ENCODE data around the gene TP73. TPM values are rescaled to one million over a fixed set of nuclear protein-coding genes. Genes with fewer than 3 reads are reported as not detected.
A peak's percentile ranks its signal among the peaks of the same experiment; 100 is the strongest.
"Not testable (repeated sequence)": the region's sequence is repeated elsewhere in the genome, so short reads cannot be mapped to it uniquely, and the experiment has no call there.

TP73 gene
- total RNA-seq, 1 donor = not detected

DNA sequence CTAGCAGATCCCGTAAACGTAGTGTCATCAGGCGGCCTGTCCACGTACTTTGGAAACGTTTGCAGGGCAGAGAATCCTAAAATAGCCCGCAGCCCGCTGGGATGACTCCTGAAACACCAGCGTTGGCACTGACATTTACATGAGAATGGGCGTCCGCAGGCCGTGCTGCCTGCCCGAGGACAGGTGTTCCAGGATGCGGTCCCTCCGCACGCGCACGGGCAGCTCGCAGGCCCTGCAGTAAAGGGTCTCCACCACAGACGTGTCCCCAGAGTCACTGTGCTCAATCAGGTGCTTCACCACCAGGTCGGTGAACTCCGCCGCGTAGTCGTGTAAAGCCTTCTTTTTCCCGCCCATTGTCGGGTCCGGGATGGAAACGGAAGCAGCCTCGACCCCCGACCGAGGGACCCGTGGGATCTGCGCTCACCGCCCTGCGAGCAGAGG, 94.1 kb downstream of the TP73 start:
- DNase-seq (ENCODE audit: low read depth) = no peak
- TF ChIP-seq, protein P1, sequence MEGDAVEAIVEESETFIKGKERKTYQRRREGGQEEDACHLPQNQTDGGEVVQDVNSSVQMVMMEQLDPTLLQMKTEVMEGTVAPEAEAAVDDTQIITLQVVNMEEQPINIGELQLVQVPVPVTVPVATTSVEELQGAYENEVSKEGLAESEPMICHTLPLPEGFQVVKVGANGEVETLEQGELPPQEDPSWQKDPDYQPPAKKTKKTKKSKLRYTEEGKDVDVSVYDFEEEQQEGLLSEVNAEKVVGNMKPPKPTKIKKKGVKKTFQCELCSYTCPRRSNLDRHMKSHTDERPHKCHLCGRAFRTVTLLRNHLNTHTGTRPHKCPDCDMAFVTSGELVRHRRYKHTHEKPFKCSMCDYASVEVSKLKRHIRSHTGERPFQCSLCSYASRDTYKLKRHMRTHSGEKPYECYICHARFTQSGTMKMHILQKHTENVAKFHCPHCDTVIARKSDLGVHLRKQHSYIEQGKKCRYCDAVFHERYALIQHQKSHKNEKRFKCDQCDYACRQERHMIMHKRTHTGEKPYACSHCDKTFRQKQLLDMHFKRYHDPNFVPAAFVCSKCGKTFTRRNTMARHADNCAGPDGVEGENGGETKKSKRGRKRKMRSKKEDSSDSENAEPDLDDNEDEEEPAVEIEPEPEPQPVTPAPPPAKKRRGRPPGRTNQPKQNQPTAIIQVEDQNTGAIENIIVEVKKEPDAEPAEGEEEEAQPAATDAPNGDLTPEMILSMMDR (IDR thresholded peaks at IDR 0.05; ENCODE audit: insufficient read depth, low read depth, low read length) = no peak
- H3K4me3 ChIP-seq (ENCODE audit: low read depth, low read length) = peak overlapping the region; percentile 71

DNA sequence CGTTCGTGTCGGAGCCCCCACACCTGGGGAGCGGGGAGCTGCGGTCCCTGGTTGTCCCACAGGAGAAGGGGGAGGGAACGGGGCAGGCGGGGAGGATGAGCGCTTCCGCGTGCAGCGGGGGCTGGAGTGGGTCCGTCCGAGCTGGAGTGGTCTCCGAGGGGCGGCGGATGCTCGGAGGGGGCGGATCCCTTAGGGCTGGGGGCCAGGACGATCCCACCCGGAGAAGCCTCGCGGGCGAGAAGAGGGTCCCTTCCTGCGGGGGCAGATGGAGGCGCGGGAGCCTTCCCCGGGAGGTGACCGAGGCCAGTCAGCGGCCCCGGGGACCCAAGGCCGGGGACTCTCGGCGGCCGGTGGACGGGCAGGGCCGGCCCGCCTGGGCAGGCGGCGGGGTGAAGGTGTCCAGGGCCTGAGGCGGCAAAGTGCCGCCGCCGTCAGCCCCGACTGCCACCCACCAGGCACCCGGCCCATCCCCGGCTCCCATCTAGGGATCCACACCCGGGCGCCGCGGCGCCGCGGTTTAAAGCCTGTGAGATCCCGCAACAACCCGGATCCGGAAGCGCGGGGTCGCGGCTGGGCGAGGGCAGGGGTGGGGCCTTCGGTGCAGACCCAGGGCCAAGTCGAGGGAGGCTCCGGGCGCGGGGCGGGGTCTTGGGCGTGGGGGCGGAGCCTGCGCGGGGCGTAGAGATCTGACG, 94.7 kb downstream of the TP73 start:
- peak; percentile 71 for DNase-seq (ENCODE audit: low read depth)
- H3K4me3 ChIP-seq (ENCODE audit: low read depth, low read length) = peak overlapping the region; percentile 71
- TF ChIP-seq, protein P1 (IDR thresholded peaks at IDR 0.05; ENCODE audit: insufficient read depth, low read depth, low read length) = no peak

DNA sequence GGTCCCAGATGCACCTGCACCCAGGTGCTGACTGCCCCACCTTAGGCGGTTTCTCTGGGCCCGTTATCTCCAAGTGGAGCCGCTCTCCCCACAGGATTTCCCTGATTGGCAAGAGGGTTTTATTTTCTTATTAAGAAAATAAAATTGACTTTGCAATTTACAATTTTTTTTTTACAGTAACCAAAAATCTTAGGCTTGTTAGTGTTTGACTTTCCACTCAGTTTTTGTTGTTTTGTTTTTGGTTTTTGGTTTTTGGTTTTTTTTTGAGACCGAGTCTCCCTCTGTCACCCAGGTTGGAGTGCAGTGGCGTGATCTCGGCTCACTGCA, 95.2 kb downstream of the TP73 start:
- H3K4me3 ChIP-seq (ENCODE audit: low read depth, low read length) = peak overlapping the region; percentile 71
- TF ChIP-seq, protein P1 (IDR thresholded peaks at IDR 0.05; ENCODE audit: insufficient read depth, low read depth, low read length) = no peak
- DNase-seq (ENCODE audit: low read depth) = no peak

DNA sequence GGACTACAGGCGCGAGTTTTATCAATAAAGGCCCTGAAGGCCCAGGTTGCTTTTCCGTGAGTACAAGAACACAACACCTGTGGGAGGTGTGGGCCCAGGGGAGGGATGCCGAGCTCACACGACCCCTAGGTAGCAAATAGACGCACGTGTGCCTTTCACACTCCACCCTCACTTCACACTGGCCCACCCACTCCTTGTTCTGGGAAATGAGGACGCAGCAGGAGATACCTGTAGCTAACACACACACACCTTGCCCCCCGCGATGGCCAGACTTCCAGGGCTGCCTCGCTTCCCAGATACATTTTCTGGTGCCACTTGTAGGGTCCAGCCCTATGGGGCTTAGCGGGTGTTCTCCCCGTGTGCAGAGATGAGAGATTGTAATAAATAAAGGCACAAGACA, 95.6 kb downstream of the TP73 start:
- DNase-seq (ENCODE audit: low read depth) = no peak
- peak overlapping the region; percentile 71 for H3K4me3 ChIP-seq (ENCODE audit: low read depth, low read length)

DNA sequence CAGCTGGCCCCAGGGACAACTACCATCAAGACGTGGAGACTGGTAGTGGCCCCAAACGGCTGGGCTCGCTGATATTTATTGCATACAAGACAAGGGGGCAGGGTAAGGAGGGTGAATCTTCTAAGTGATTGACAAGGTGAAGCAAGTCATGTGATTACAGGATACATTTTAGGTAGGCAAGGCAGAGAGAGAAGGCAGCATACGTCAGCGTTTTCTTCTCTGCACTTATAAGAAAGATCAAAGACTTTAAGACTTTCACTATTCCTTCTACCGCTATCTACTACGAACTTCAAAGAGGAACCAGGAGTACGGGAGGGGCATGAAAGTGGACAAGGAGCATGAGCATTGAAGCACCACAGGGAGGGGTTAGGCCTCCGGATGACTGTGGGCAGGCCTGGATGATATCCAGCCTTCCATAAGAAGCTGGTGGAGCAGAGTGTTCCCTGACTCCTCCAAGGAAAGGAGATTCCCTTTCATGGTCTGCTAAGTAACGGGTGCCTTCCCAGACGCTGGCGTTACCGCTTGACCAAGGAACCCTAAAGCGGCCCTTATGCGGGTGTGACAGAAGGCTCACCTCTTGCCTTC, 96.1 kb downstream of the TP73 start:
- not testable (repeated sequence) for DNase-seq (ENCODE audit: low read depth); H3K4me3 ChIP-seq (ENCODE audit: low read depth, low read length)

More for the DNA sequence above, 95.6 kb downstream of the TP73 start:
- TF ChIP-seq, protein P1 (IDR thresholded peaks at IDR 0.05; ENCODE audit: insufficient read depth, low read depth, low read length) = no peak

DNA sequence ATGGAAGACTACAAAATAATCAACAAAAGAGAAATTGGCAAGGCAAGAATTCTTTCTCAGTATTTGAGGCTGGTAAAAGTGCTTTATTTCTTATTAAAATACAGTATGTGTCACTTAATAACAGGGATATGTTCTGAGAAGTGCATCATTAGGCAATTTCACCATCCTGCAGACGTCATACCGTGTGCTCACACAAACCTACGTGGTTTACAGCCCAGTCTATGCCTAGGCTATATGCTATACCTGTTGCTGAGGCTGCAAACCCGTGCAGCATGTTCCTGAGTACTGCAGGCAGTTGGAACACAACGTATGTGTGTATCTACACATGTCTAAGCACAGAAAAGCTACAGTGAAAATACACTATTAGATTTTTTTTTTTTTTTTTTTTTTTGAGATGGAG, 97.2 kb downstream of the TP73 start:
- TF ChIP-seq, protein P1 (IDR thresholded peaks at IDR 0.05; ENCODE audit: insufficient read depth, low read depth, low read length) = no peak
- H3K4me3 ChIP-seq (ENCODE audit: low read depth, low read length) = no peak overlapping the region
- DNase-seq (ENCODE audit: low read depth) = no peak

DNA sequence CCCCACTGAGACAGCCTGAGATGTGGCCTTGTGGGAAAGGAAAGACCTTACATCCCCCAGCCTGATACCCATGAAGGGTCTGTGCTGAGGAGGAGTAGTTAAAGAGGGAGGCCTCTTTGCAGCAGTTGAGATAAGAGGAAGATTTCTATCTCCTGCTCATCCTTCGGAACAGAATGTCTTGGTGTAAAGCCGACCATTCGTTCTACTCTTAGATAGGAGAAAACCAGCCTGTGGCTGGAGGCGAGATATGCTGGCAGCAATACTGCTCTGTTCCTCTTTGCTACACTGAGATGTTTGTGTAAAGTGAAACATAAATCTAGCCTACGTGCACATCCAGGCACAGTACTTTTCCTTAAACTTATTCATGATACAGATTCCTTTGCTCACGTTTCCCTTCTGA, 98.4 kb downstream of the TP73 start:
- TF ChIP-seq, protein P1 (IDR thresholded peaks at IDR 0.05; ENCODE audit: insufficient read depth, low read depth, low read length) = no peak
- no peak for DNase-seq (ENCODE audit: low read depth)
- H3K4me3 ChIP-seq (ENCODE audit: low read depth, low read length) = no peak overlapping the region
